Choroid plexus epithelial cell (primary cell): Measurements from ENCODE around the gene NKD2.

ENCODE experiments used
- DNase-seq: peaks from one replicate; pipeline ENCODE4 v3.0.0-alpha.2; 2010; ENCODE audit warnings: low read depth
- H3K4me3 ChIP-seq: 2 replicates; pipeline ENCODE4 v1.5.1; 2011; ENCODE audit warnings: low read depth, mild to moderate bottlenecking, control low read depth, low read length, moderate library complexity
- CTCF ChIP-seq: conservative IDR thresholded peaks from 2 replicates; pipeline ENCODE4 v1.5.1; 2011; ENCODE audit warnings: low read depth, mild to moderate bottlenecking, control low read depth, inconsistent platforms, low read length, moderate library complexity

The NKD2 gene

DNA sequence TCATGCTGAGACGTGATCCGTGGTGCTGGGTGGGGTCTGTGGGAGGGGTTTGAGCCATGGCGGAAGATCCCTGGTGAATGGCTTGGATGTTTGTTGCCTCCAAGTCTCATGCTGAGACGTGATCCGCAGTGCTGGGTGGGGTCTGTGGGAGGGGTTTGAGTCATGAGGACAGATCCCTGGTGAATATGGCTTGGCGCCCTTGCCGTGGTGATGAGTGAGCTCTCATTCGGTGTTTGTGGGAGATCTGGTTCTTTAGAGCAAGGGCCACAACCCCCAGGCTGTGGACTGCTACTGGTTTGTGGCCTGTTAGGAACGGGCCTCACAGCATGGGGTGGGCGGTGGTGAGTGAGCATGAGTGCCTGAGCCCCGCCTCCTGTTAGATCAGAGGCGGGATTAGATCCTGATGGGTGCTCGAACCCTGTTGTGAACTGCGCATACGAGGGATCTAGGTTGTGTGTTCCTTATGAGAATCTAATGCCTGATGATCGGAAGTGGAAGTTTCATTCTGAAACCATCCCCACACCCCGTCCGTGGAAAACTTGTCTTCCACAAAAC, 31.2 kb downstream of the NKD2 start:
- DNase-seq, result no peak
- TF ChIP-seq CTCF, result no peak
- no peak overlapping the region for H3K4me3 ChIP-seq

DNA sequence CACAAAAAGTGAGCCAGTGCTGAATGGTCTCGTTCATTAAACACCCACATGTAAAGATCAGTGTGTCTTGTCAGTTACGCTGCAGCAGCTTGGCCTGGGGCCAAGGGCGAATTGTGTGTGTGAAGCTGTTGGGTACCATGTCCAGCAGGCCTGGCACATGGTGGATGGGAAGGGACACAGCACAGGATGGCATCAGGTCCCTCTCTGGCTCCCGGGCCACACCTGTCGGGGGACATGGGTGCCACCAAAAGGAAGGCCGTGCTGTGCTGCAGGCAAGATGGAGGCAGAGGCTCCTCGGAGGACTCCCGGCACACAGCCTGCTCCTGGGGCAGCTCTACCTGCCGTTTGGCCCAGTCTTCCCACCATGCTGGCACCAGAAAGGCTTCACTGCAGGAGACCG, 32.0 kb downstream of the NKD2 start:
- DNase-seq, result no peak
- no peak overlapping the region for H3K4me3 ChIP-seq
- no peak for TF ChIP-seq CTCF

- TF ChIP-seq CTCF, result no peak
- no peak for DNase-seq
- no peak overlapping the region for H3K4me3 ChIP-seq
These were observed 32.9 kb downstream of the NKD2 start for GRCh38 chr5:1041225-1042143.

- no peak for TF ChIP-seq CTCF
- H3K4me3 ChIP-seq, result no peak overlapping the region
- DNase-seq, result no peak
These were observed 34.0 kb downstream of the NKD2 start for GRCh38 chr5:1042626-1043025.

- TF ChIP-seq CTCF, result no peak
- no peak for DNase-seq
- H3K4me3 ChIP-seq, result no peak overlapping the region
These were observed 34.7 kb downstream of the NKD2 start for GRCh38 chr5:1043327-1043726.

- no peak overlapping the region for H3K4me3 ChIP-seq
- no peak for DNase-seq
- TF ChIP-seq CTCF, result no peak
These were observed 35.5 kb downstream of the NKD2 start for GRCh38 chr5:1044117-1044516.
